Stimulated activated naive CD8-positive, alpha-beta T cell treated with anti-CD3 and anti-CD28 coated beads, Interleukin-15, amount 100 ng/mL, for 72 hours (primary cell): Measurements from ENCODE around the gene PITRM1.
A peak's percentile ranks its signal among the peaks of the same experiment; 100 is the strongest.

Source experiments
- ATAC-seq: fragments of 150-1000 bp; cut with Tn5 transposase; 2 replicates; pipeline ENCODE4 v1.10.0; 2021; ENCODE audit warnings: mild to moderate bottlenecking, moderate library complexity
- DNase-seq, 2 donors: peaks; one replicate each; pipeline ENCODE4 v3.0.0; 2021 to 2022
- H3K27ac Mint-ChIP-seq, 2 donors: one replicate each; pipeline ENCODE4 v1.8.0; 2022; ENCODE audit warnings: mild to moderate bottlenecking in 2 of 2, mixed read lengths in 2 of 2, moderate library complexity in 2 of 2
- H3K27me3 Mint-ChIP-seq: one replicate; pipeline ENCODE4 v1.8.0; 2022; ENCODE audit warnings: mixed read lengths
- H3K4me1 Mint-ChIP-seq: one replicate; pipeline ENCODE4 v1.8.0; 2022; ENCODE audit warnings: mild to moderate bottlenecking, mixed read lengths
- H3K4me3 Mint-ChIP-seq, 2 donors: one replicate each; pipeline ENCODE4 v1.8.0; 2022; ENCODE audit warnings: mild to moderate bottlenecking in 2 of 2, mixed read lengths in 2 of 2, moderate library complexity in 1 of 2
- H3K9me3 Mint-ChIP-seq, 2 donors: one replicate each; pipeline ENCODE4 v1.8.0; 2022; ENCODE audit warnings: mixed read lengths in 2 of 2

The PITRM1 gene

GRCh38 chr10:3154666-3155065, 17.9 kb downstream of the PITRM1 start:
- peaks cover 13% of the 10 kb centered on the region for H3K4me1 Mint-ChIP-seq
- no peak overlapping the region for H3K4me3 Mint-ChIP-seq
- no peak for DNase-seq
- ATAC-seq, result no peak
- H3K27me3 Mint-ChIP-seq, result no peaks in the 10 kb centered on the region
- H3K9me3 Mint-ChIP-seq, result no peaks in the 10 kb centered on the region
- no peak overlapping the region for H3K27ac Mint-ChIP-seq

- DNase-seq, result no peak
- Mint-ChIP-seq H3K27ac (peak overlapping the region; percentile 45 to 60), H3K4me1 (peaks cover 13% of the 10 kb centered on the region), H3K27me3 (no peaks in the 10 kb centered on the region), H3K4me3 (no peak overlapping the region), H3K9me3 (no peaks in the 10 kb centered on the region)
- ATAC-seq, result no peak
Measured at GRCh38 chr10:3152566-3152935, 20.0 kb downstream of the PITRM1 start.

DNA sequence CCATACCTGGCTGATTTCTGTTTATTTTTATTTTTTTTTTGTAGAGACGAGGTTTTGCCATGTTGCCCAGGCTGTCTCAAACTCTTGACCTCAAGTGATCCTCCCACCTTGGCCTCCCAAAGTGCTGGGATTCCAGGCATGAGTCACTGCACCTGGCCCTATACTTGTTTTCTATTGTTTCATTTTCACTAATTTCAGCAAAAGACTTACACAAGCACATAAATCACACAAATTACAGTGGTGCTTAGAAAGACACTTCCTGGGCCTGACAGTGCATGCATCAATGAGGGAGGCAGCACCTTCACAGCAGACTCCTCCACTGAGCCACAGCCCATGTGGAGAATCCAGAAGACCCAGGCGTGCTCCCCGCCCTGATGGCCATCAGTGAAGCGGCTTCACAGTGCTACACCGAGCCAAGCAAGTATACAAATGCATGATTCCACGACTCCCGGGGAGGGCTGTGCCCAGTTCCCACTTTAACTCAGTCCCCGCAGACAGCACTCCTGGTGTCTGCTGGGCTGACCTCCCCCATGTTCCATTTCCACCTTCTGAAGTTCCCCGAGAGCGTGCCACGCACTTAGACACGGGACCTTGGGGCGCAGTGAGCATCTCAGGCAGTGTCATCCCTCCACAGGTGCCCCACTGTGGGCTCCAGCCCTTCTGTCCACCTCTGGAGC, 20.6 kb downstream of the PITRM1 start:
- Mint-ChIP-seq H3K9me3 (no peaks in the 10 kb centered on the region), H3K27me3 (no peaks in the 10 kb centered on the region), H3K4me3 (no peak overlapping the region), H3K4me1 (peaks cover 13% of the 10 kb centered on the region), H3K27ac (peak overlapping the region in 1 of 2 donors; percentile 49)
- no peak for ATAC-seq
- DNase-seq, result no peak

DNA sequence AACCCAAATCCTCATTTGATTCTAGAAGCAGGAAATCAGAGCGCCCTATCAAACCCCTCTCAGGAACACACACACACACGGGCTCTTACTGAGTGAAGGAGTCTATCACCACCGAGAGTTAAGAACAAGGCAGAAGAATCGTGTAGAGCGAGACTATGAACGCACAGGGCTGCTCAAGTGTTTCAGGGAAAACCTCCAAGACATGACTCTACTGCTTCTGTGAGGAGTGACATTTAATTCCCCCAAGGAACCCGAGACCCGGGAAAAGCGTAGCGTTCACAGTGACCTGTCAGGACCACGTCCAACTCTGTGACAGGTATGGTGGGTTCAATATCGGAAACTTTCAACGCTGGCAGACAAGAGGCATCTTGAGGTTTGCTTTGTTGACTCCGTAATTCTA, 21.6 kb downstream of the PITRM1 start:
- Mint-ChIP-seq H3K4me1 (peaks cover 13% of the 10 kb centered on the region), H3K27ac (peak overlapping the region in 1 of 2 donors; percentile 24), H3K4me3 (no peak overlapping the region), H3K9me3 (no peaks in the 10 kb centered on the region), H3K27me3 (no peaks in the 10 kb centered on the region)
- DNase-seq (no peak), ATAC-seq (no peak)

DNA sequence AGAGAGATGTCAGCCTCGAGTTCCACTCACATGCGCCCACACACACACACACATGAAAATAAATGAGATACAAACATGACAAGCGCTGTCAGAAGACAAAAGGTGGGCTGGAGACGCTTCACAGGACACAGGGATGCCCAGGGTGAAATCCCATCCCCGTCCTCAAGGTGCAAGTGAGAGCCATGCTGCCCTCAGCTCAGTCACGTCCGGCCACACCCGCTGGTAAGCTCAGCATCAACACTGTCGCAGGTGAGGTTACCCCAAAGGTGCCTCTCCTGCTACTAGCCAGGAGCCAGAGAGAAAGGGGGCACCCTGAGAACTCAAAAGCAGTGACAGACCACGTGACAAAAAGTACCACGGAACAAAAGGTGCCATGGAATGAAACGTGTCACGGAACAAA, 22.2 kb downstream of the PITRM1 start:
- H3K9me3 Mint-ChIP-seq, result no peaks in the 10 kb centered on the region
- H3K4me3 Mint-ChIP-seq, result no peak overlapping the region
- peaks cover 13% of the 10 kb centered on the region for H3K4me1 Mint-ChIP-seq
- peak overlapping the region; percentile 52 to 54 for H3K27ac Mint-ChIP-seq
- ATAC-seq (no peak), DNase-seq (no peak)
- H3K27me3 Mint-ChIP-seq, result no peaks in the 10 kb centered on the region

GRCh38 chr10:3149918-3150317, 22.7 kb downstream of the PITRM1 start:
- peaks cover 13% of the 10 kb centered on the region for H3K4me1 Mint-ChIP-seq
- H3K27me3 Mint-ChIP-seq, result no peaks in the 10 kb centered on the region
- ATAC-seq (no peak), DNase-seq (no peak)
- no peak overlapping the region for H3K4me3 Mint-ChIP-seq
- H3K27ac Mint-ChIP-seq, result peak overlapping the region; percentile 52 to 54
- H3K9me3 Mint-ChIP-seq, result no peaks in the 10 kb centered on the region

GRCh38 chr10:3148994-3149393, 23.6 kb downstream of the PITRM1 start:
- no peak overlapping the region for H3K27ac Mint-ChIP-seq
- no peaks in the 10 kb centered on the region for H3K27me3 Mint-ChIP-seq
- no peak for DNase-seq
- H3K4me3 Mint-ChIP-seq, result no peak overlapping the region
- H3K4me1 Mint-ChIP-seq, result peaks cover 13% of the 10 kb centered on the region
- no peak for ATAC-seq
- H3K9me3 Mint-ChIP-seq, result no peaks in the 10 kb centered on the region

GRCh38 chr10:3148041-3148440, 24.5 kb downstream of the PITRM1 start:
- H3K4me3 Mint-ChIP-seq, result no peak overlapping the region
- DNase-seq (no peak), ATAC-seq (no peak)
- no peaks in the 10 kb centered on the region for H3K9me3 Mint-ChIP-seq
- H3K27ac Mint-ChIP-seq, result no peak overlapping the region
- H3K4me1 Mint-ChIP-seq, result peaks cover 13% of the 10 kb centered on the region
- no peaks in the 10 kb centered on the region for H3K27me3 Mint-ChIP-seq

- H3K4me1 Mint-ChIP-seq, result peaks cover 6% of the 10 kb centered on the region
- H3K4me3 Mint-ChIP-seq, result no peak overlapping the region
- no peaks in the 10 kb centered on the region for H3K27me3 Mint-ChIP-seq
- no peak for DNase-seq
- no peak for ATAC-seq
- no peak overlapping the region for H3K27ac Mint-ChIP-seq
- H3K9me3 Mint-ChIP-seq, result no peaks in the 10 kb centered on the region
Measured at GRCh38 chr10:3147117-3147820, 25.3 kb downstream of the PITRM1 start.

DNA sequence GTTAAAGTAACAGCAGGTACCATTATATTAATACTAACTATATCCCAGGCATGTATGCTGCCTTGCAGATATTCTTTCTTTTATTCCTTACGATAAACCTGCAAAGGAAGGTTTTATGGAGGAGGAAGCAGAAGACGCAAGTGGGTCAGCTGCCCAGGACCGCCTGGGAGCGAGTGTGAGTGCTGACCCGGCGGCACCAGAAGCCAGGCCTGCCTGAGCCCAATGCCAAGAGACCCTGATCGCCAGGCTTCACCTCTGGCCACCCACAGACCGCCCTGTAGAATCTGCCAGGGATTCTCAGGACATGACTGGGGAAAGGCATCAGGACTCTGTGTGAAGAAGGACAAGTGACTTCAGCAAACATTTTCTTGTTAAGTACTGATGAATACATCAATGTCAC, 26.3 kb downstream of the PITRM1 start:
- H3K27ac Mint-ChIP-seq, result no peak overlapping the region
- H3K9me3 Mint-ChIP-seq, result no peaks in the 10 kb centered on the region
- no peaks in the 10 kb centered on the region for H3K4me1 Mint-ChIP-seq
- H3K4me3 Mint-ChIP-seq, result no peak overlapping the region
- ATAC-seq (no peak), DNase-seq (no peak)
- no peaks in the 10 kb centered on the region for H3K27me3 Mint-ChIP-seq

DNA sequence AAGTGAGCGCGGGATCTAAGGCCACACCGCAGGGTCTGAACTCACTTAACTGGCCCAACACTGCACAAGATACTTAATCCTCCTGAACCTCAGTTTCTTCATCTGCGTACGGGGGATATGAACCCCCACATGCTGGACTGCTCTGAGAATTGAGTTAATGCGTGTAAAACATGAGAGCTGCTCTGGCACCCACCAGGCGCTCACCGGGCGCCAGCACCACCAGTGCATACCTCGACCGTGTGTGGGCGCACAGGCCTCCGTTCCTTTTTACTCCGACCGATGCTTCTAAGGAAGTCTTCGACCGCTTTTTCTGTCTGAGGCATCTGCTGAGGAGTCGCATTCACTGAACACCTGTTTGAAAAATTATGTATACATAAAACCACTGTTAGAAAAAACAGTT, 27.2 kb downstream of the PITRM1 start:
- no peak for DNase-seq
- H3K27ac Mint-ChIP-seq, result no peak overlapping the region
- ATAC-seq, result no peak
- H3K4me3 Mint-ChIP-seq, result no peak overlapping the region
- no peaks in the 10 kb centered on the region for H3K27me3 Mint-ChIP-seq
- H3K4me1 Mint-ChIP-seq, result no peaks in the 10 kb centered on the region
- H3K9me3 Mint-ChIP-seq, result no peaks in the 10 kb centered on the region

DNA sequence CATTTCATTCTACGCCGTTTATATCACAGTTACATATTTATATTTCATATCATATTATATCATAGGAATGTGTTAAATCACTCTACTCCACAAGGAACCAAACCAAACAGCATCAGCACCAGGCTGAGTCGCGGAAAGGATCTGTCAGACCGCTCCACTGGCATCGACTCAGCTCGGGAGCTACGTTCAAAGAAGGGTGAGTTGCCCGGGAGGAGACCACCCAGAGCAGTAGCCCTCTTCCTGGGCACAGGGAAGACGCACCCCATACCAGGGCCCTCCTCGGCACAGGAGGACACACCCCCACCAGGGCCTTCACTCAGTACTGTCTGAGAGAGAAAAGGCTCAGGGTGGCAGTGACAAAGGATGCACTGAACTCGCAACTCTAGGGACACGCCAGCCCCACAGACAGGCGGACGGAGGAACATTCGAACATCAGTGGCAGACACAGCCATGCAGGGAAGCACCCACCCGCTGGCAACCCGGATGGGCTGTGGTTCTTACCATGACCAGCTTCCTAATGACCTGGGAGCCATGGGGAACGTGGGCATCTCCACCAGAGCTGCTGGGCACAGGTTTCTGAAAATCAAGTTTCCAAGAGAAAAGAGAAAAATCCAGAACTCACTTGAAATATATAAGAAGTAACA, 28.7 kb downstream of the PITRM1 start:
- no peak overlapping the region for H3K27ac Mint-ChIP-seq
- H3K27me3 Mint-ChIP-seq, result no peaks in the 10 kb centered on the region
- H3K4me1 Mint-ChIP-seq, result no peaks in the 10 kb centered on the region
- no peaks in the 10 kb centered on the region for H3K9me3 Mint-ChIP-seq
- DNase-seq, result no peak
- no peak overlapping the region for H3K4me3 Mint-ChIP-seq
- no peak for ATAC-seq

- H3K27ac Mint-ChIP-seq, result no peak overlapping the region
- no peaks in the 10 kb centered on the region for H3K9me3 Mint-ChIP-seq
- no peak for DNase-seq
- H3K4me1 Mint-ChIP-seq, result no peaks in the 10 kb centered on the region
- ATAC-seq, result no peak
- no peak overlapping the region for H3K4me3 Mint-ChIP-seq
- H3K27me3 Mint-ChIP-seq, result no peaks in the 10 kb centered on the region
Measured at GRCh38 chr10:3143366-3143765, 29.2 kb downstream of the PITRM1 start.

GRCh38 chr10:3142146-3142875, 30.3 kb downstream of the PITRM1 start:
- no peak for DNase-seq
- H3K27ac Mint-ChIP-seq, result peak overlapping the region in 1 of 2 donors; percentile 85
- no peaks in the 10 kb centered on the region for H3K9me3 Mint-ChIP-seq
- H3K27me3 Mint-ChIP-seq, result no peaks in the 10 kb centered on the region
- no peak overlapping the region for H3K4me3 Mint-ChIP-seq
- ATAC-seq, result no peak
- no peaks in the 10 kb centered on the region for H3K4me1 Mint-ChIP-seq

DNA sequence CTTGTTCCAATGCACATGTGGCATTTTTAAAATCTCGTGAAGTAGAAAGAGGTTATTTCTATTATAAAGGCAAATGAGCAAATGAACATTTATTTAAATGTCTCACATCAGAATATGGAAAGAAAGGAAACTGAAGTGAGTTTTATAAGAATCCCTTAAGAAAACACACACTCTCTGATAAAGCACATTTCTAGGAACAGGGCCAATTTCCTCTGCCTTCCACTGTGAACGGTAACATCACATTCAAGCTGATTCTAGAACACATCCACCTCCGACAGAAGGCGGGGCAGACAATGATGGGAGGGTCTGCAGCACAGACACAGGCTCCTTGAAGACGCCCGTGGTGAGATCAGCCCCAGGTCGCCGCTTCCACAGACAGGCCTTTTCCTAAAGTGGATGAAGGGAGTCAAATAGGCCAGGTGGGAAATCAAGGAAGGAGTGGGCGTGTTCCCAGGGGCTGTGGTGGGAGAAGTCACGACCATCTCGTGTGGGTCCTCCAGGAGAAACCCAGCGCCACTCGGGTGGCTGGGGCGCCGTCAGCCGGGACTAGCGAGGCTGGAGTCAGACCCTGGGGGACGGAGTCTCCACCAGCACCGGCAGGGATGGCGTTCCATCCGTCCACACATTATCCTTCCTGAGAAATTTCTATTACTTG, 31.1 kb downstream of the PITRM1 start:
- Mint-ChIP-seq H3K27me3 (no peaks in the 10 kb centered on the region), H3K27ac (peak overlapping the region in 1 of 2 donors; percentile 75), H3K4me1 (no peaks in the 10 kb centered on the region), H3K9me3 (no peaks in the 10 kb centered on the region), H3K4me3 (no peak overlapping the region)
- no peak for ATAC-seq
- DNase-seq, result no peak
